Measurements from ENCODE around the gene TRIO. TPM values are rescaled to one million over a fixed set of nuclear protein-coding genes. Genes with fewer than 3 reads are reported as not detected.

The TRIO gene
- total and polyA plus RNA-seq, 10 of the 15 experiments (the other 5 are each of a cell fraction or from before 2014, with no cell fraction given) = 5.1 to 96.4 (median 44.6) TPM

DNA sequence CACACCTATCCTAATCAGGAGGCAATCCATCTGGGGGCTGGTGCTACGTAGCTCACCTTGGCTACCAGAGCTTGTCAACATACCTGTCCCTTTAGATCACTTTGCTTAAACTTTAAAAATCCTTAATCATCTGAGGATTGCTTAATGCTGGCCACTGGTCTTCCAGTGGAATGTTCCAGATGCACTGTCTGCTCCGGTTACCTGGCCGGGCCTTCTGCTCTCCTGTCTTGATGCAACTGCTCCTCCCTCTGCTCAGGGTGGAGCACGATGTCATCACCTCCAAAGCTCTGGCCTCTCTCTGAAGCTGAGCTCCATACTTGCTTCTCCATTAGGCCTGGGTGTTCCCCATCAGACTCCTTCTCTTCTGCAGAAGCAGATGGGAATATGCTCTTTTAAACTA lies 331.9 kb downstream of the TRIO start:
- no peak overlapping the region for H3K9ac ChIP-seq (ENCODE audit: control insufficient read depth, insufficient read depth, low read length)
- no peak for FAIRE-seq
- no peaks in the 10 kb centered on the region for H3K9me3 ChIP-seq (replicated peaks; ENCODE audit: control insufficient read depth, insufficient read depth, low read length)
- H4K20me1 ChIP-seq (ENCODE audit: control insufficient read depth, insufficient read depth) = no peaks in the 10 kb centered on the region
- RAD21 ChIA-PET (ENCODE audit: unreplicated experiment) = interaction anchor here (1.2 kb wide), 1 partner anchor 173 kb away, joined by 3 read pairs; no protein-coding TSS in a partner anchor
- no peak overlapping the region for H3K27ac ChIP-seq (ENCODE audit: control insufficient read depth, insufficient read depth)
- intact Hi-C loops (cut with micrococcal nuclease; ENCODE audit: unreplicated experiment) = no loop called here
- no peaks in the 10 kb centered on the region for H3K4me1 ChIP-seq (ENCODE audit: control insufficient read depth, insufficient read depth, low read length)
- no peak overlapping the region for H3K4me3 ChIP-seq
- H2AFZ ChIP-seq (ENCODE audit: control insufficient read depth, low read depth, low read length) = no peak overlapping the region
- ATAC-seq = no peak
- no TSS peak for BruUV-seq (replicated peaks)
- WGBS (ENCODE audit: insufficient coverage, insufficient replicate concordance, low lambda C conversion rate, missing lambda C conversion rate) = 98% methylated on average over 4 of the region's 4 CpGs
- in situ Hi-C loops (cut with MboI) = no loop called here
- no peak overlapping the region for H3K4me2 ChIP-seq (ENCODE audit: control insufficient read depth, insufficient read depth)
- no peak for DNase-seq (ENCODE audit: low read depth, low spot score)
- POLR2A ChIA-PET = no interaction called here
- H3K79me2 ChIP-seq (ENCODE audit: control insufficient read depth, insufficient read depth, low read length) = no peaks in the 10 kb centered on the region
- CTCF ChIA-PET = interaction anchor here (0.9 to 2.1 kb wide), 3 partner anchors 15 to 173 kb away, joined by 3 to 8 read pairs (median 4); no protein-coding TSS in a partner anchor
- no peaks in the 10 kb centered on the region for H3K27me3 ChIP-seq (replicated peaks in 1 of 2; ENCODE audit: control insufficient read depth in 2 of 2, insufficient read depth in 2 of 2, low read length in 1 of 2)
- H3K36me3 ChIP-seq (ENCODE audit: control insufficient read depth in 2 of 2, insufficient read depth in 2 of 2, low read length in 1 of 2) = peaks cover 5 to 15% of the 10 kb centered on the region in 2 experiments
- SMC1A ChIA-PET (ENCODE audit: uncharacterized antibody, unreplicated experiment) = interaction anchor here (1.5 kb wide), 1 partner anchor 173 kb away, joined by 5 read pairs; no protein-coding TSS in a partner anchor
- TF ChIP-seq ZBTB40 (IDR thresholded peaks at IDR 0.05; ENCODE audit: borderline replicate concordance) (no peak), CREM (IDR thresholded peaks at IDR 0.05; ENCODE audit: low read depth) (no peak), YBX1 (IDR thresholded peaks at IDR 0.05) (no peak), NBN (IDR thresholded peaks at IDR 0.05) (no peak), SMAD5 (IDR thresholded peaks at IDR 0.05; ENCODE audit: low read depth) (no peak), BHLHE40 (IDR thresholded peaks at IDR 0.05; ENCODE audit: borderline replicate concordance in 1 of 2, low read depth in 2 of 2, low read length in 1 of 2) (no peak), CREB1 (IDR thresholded peaks at IDR 0.05; ENCODE audit: low read depth) (no peak), RELA (IDR thresholded peaks at IDR 0.05; ENCODE audit: borderline replicate concordance, partially characterized antibody) (no peak), MYB (IDR thresholded peaks at IDR 0.05; ENCODE audit: borderline replicate concordance, low read depth, low read length) (no peak), JUNB (IDR thresholded peaks at IDR 0.05) (no peak), DPF2 (IDR thresholded peaks at IDR 0.05) (no peak), ESRRA (IDR thresholded peaks at IDR 0.05; ENCODE audit: low read length) (no peak), PAX5 (IDR thresholded peaks at IDR 0.05; ENCODE audit: borderline replicate concordance, low read depth, low read length) (no peak), TARDBP (IDR thresholded peaks at IDR 0.05; ENCODE audit: borderline replicate concordance) (no peak)
- TF ChIP-seq, protein P1, sequence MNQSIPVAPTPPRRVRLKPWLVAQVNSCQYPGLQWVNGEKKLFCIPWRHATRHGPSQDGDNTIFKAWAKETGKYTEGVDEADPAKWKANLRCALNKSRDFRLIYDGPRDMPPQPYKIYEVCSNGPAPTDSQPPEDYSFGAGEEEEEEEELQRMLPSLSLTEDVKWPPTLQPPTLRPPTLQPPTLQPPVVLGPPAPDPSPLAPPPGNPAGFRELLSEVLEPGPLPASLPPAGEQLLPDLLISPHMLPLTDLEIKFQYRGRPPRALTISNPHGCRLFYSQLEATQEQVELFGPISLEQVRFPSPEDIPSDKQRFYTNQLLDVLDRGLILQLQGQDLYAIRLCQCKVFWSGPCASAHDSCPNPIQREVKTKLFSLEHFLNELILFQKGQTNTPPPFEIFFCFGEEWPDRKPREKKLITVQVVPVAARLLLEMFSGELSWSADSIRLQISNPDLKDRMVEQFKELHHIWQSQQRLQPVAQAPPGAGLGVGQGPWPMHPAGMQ (IDR thresholded peaks at IDR 0.05; ENCODE audit: borderline replicate concordance) = no peak
- TF ChIP-seq, protein P2, sequence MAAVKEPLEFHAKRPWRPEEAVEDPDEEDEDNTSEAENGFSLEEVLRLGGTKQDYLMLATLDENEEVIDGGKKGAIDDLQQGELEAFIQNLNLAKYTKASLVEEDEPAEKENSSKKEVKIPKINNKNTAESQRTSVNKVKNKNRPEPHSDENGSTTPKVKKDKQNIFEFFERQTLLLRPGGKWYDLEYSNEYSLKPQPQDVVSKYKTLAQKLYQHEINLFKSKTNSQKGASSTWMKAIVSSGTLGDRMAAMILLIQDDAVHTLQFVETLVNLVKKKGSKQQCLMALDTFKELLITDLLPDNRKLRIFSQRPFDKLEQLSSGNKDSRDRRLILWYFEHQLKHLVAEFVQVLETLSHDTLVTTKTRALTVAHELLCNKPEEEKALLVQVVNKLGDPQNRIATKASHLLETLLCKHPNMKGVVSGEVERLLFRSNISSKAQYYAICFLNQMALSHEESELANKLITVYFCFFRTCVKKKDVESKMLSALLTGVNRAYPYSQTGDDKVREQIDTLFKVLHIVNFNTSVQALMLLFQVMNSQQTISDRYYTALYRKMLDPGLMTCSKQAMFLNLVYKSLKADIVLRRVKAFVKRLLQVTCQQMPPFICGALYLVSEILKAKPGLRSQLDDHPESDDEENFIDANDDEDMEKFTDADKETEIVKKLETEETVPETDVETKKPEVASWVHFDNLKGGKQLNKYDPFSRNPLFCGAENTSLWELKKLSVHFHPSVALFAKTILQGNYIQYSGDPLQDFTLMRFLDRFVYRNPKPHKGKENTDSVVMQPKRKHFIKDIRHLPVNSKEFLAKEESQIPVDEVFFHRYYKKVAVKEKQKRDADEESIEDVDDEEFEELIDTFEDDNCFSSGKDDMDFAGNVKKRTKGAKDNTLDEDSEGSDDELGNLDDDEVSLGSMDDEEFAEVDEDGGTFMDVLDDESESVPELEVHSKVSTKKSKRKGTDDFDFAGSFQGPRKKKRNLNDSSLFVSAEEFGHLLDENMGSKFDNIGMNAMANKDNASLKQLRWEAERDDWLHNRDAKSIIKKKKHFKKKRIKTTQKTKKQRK (IDR thresholded peaks at IDR 0.05; ENCODE audit: low read depth, low read length) = no peak
- TF ChIP-seq, protein P3, sequence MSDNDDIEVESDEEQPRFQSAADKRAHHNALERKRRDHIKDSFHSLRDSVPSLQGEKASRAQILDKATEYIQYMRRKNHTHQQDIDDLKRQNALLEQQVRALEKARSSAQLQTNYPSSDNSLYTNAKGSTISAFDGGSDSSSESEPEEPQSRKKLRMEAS (IDR thresholded peaks at IDR 0.05; ENCODE audit: low read depth, low read length) = no peak
